ENCODE results near the gene LINC01488.

DNA sequence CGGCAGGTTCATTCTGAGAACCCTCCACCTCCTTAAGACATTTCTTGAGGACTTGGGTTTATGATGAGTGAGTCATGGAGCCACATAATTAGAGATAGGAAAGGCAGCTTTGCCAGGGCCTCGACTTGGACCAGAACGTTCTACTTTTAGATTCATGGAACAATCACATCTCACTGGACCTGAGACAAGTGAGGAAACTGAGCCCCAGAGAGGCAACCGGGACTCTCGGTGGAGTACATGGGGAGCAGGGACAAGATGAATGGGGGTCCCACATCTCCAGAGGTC, 59.5 kb downstream of the LINC01488 start:
- TF ChIP-seq POLR2AphosphoS2 (IDR thresholded peaks at IDR 0.05; ENCODE audit: low read depth, low read length) (no peak), POLR2A (IDR thresholded peaks at IDR 0.05; ENCODE audit: insufficient read depth in 1 of 2, low read depth in 2 of 2, low read length in 2 of 2) (no peak), ZNF549 (CRISPR knock-in tag; IDR thresholded peaks at IDR 0.05) (no peak), SIX1 (CRISPR knock-in tag; IDR thresholded peaks at IDR 0.05; ENCODE audit: borderline replicate concordance) (no peak), CBX5 (CRISPR knock-in tag; IDR thresholded peaks at IDR 0.05; ENCODE audit: borderline replicate concordance) (no peak)
